HG03558 (cell line): ENCODE results near the gene KCNQ2.

Source experiments
- ATAC-seq: cut with Tn5 transposase; IDR thresholded peaks from one replicate; pipeline ENCODE4 v1.9.1; 2021; ENCODE audit warnings: moderate number of reproducible peaks; ENCODE audit not compliant: unreplicated experiment; ENCODE audit errors: extremely low read depth

Gene KCNQ2

DNA sequence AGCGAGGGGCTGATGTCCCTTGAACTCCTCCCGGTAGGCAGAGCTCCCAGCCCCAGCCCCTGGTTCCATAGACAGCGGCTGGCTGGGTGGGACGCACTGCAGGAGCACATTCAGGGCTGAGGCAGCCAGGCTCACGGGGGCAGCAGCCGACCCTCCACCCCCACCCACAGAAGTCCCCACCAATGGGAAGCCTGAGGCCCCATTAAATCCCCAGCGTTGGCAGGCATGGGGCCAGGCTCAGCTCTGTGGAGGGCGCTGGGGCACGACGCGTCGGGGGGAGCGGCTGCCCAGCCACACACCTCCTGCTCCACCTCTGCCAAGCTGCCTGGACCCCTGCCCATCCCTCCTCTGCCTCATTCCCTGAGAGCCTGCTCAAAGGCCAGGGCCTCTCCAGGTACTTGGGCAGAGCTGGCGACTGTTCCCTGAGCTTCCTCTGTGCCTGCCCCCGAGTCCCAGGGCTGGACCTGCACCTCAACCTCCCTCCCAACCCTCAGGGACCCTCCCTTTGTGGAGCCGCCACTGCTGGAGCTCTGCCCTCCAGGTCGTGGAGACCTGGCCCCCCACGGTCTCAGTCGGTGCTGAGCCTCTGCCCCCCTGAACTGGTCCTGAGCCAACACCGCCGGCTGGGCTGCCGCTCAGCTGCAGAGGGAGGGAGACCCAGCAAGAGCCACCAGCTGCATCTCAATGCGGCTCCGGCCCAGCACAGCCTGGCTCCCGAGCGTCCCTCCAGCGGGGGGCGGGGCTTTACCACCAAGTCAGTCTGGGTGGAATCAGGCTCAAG lies 120.5 kb downstream of the KCNQ2 start:
- ATAC-seq: no peak

DNA sequence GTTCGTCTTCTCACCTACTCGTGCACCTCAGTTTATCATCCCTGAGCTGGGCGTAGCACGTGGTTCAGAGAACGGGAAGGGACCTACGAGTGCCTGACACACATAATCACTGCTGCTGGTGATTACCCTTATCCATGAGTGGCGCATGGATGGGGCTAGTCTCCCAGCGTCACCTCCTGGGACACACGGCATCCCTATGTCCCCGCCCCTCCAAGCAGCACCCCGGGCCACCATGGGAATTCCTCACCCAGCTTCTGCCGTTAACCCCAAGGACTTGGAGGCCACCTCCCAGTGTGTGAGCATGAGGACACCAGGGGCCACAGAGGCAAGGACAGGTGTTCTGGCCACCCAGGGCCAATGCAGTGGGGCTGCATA lies 121.1 kb downstream of the KCNQ2 start:
- no peak for ATAC-seq

DNA sequence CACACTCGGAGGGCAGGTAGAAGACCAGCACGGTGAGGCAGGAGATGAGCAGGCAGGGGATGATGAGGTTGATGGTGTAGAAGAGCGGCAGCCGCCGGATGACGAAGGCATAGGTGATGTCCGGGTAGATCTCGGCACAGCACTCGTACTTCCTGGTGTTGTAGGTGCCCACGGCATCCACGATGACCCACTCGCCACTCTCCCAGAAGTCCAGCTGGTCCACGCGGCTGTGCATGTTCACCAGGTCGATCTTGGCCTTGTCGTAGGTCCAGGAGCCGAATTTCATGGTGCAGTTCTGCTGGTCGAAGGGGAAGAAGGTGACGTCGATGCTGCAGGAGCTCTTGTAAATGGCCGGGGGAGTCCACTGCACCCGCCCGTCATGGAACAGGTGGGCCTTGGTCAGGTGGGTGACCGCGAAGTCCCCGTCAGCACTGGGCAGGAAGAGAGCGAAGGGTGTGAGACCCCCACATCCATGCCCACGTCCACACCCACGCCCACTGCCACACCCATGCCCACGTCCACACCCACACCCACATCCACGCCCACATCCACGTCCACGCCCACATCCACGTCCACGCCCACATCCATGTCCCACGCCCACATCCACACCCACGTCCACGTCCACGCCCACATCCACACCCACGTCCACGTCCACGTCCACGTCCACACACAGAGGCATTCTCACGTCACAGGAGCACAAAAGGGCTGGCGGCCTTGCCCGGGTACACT lies 121.7 kb downstream of the KCNQ2 start:
- ATAC-seq: no peak
